ENCODE measurements around the gene HPN. TPM values are rescaled to one million over a fixed set of nuclear protein-coding genes. Genes with fewer than 3 reads are reported as not detected.

The HPN gene
- total and polyA plus RNA-seq, 2 experiments from 2014 or later = 14.0 to 17.4 TPM

GRCh38 chr19:35015270-35015953, 26.1 kb upstream of the HPN start (continued):
- no peak for TF ChIP-seq ZNF331 (CRISPR knock-in tag; IDR thresholded peaks at IDR 0.05; ENCODE audit: low read depth)
- TF ChIP-seq CREB1 (CRISPR knock-in tag; IDR thresholded peaks at IDR 0.05; ENCODE audit: low read depth) = no peak
- TF ChIP-seq CTCF (conservative IDR thresholded peaks at IDR 0.05; ENCODE audit: low read depth in 2 of 2) = no peak
- no peak for TF ChIP-seq EZH2 (IDR thresholded peaks at IDR 0.05; ENCODE audit: low read depth, unreplicated experiment)
- no peak for TF ChIP-seq REST (IDR thresholded peaks at IDR 0.05; ENCODE audit: unreplicated experiment)
- TF ChIP-seq STAT1 (IDR thresholded peaks at IDR 0.05; ENCODE audit: unreplicated experiment) = no peak
- no peak for TF ChIP-seq JUNB (IDR thresholded peaks at IDR 0.05; ENCODE audit: unreplicated experiment)

GRCh38 chr19:35015954-35016351, 25.6 kb upstream of the HPN start:
- Histone ChIP-seq H3K27ac (ENCODE audit: low read depth) (no peak overlapping the region), H3K4me3 (no peak overlapping the region), H4K20me1 (replicated peaks; ENCODE audit: insufficient read depth) (peaks cover 21% of the 10 kb centered on the region), H3K9me2 (ENCODE audit: insufficient read depth) (no peaks in the 10 kb centered on the region), H3F3A (replicated peaks; ENCODE audit: low read depth) (peaks cover 19% of the 10 kb centered on the region), H3K27me3 (ENCODE audit: insufficient read depth) (no peaks in the 10 kb centered on the region), H3K4me1 (ENCODE audit: insufficient read depth) (no peaks in the 10 kb centered on the region), H3K36me3 (ENCODE audit: insufficient read depth) (peaks cover 69% of the 10 kb centered on the region), H2AFZ (no peak overlapping the region), H3K79me2 (replicated peaks; ENCODE audit: insufficient read depth) (no peaks in the 10 kb centered on the region), H3K4me2 (no peak overlapping the region)
- no peak overlapping the region for H3K4me3 Mint-ChIP-seq
- DNase-seq (ENCODE audit: low spot score) (no peak), ATAC-seq (no peak)
- H3K36me3 Mint-ChIP-seq (ENCODE audit: low read depth) = peaks cover 94% of the 10 kb centered on the region
- peaks cover 4% of the 10 kb centered on the region; the same call in 1 of the 3 replicates for H3K4me1 Mint-ChIP-seq
- H3K9me3 Mint-ChIP-seq = no peaks in the 10 kb centered on the region; the same call in 2 of the 3 replicates
- TF ChIP-seq ZNF331 (CRISPR knock-in tag; IDR thresholded peaks at IDR 0.05; ENCODE audit: low read depth) = no peak
- no peak for TF ChIP-seq CREB1 (CRISPR knock-in tag; IDR thresholded peaks at IDR 0.05; ENCODE audit: low read depth)
- TF ChIP-seq EZH2phosphoT487 (IDR thresholded peaks at IDR 0.05; ENCODE audit: unreplicated experiment) = no peak
- no peak for TF ChIP-seq REST (IDR thresholded peaks at IDR 0.05; ENCODE audit: unreplicated experiment)
- TF ChIP-seq POLR2AphosphoS5 (IDR thresholded peaks at IDR 0.05; ENCODE audit: low read depth) = no peak
- no peak for TF ChIP-seq CTCF (conservative IDR thresholded peaks at IDR 0.05; ENCODE audit: low read depth in 2 of 2)
- TF ChIP-seq JUNB (IDR thresholded peaks at IDR 0.05; ENCODE audit: unreplicated experiment) = no peak
- H3K27me3 Mint-ChIP-seq (ENCODE audit: insufficient read depth, low read depth, poor library complexity) = peaks cover 24% of the 10 kb centered on the region
- H3K27ac Mint-ChIP-seq = no peak overlapping the region

Data from GM23338 (cell line).